HEK293 (cell line): Measurements from ENCODE around the gene ABCC12.

Source experiments
- CTCF ChIA-PET: fragments of 350-600 bp; formaldehyde crosslinking; extraction: SDS; loops from one replicate; lab custom pipeline; 2021; ENCODE audit warnings: antibody characterized with exemption; lab: Yijun Ruan, JAX
- POLR2A ChIA-PET: fragments of 300-600 bp; formaldehyde crosslinking; extraction: SDS; loops from one replicate; lab custom pipeline; 2020; ENCODE audit warnings: antibody characterized with exemption, inconsistent platforms; lab: Yijun Ruan, JAX
- H3K27ac ChIP-seq: fragments of 200-500 bp; sonication (Bioruptor generic); 2 replicates; pipeline ENCODE4 v1.5.1; 2014; ENCODE audit warnings: low read depth, low read length, control low read depth, inconsistent platforms; ENCODE audit errors: extremely low read depth
- H3K36me3 ChIP-seq, 2 experiments: fragments of 200-500 bp in 1 of 2; sonication (Bioruptor generic) in 1 of 2; 1 replicate in 1 of 2; 2 replicates in 1 of 2; pipeline ENCODE4 v1.5.1; 2014 to 2017; ENCODE audit warnings: inconsistent platforms in 2 of 2, low read length in 2 of 2; ENCODE audit not compliant: control insufficient read depth in 2 of 2, insufficient read depth in 1 of 2
- H3K4me1 ChIP-seq: fragments of 200-500 bp; sonication (Bioruptor generic); 2 replicates; pipeline ENCODE4 v1.5.1; 2014; ENCODE audit warnings: mild to moderate bottlenecking, low read length, inconsistent platforms; ENCODE audit not compliant: control insufficient read depth, insufficient read depth
- H3K4me3 ChIP-seq: 2 replicates; pipeline ENCODE4 v1.5.1; 2011; ENCODE audit warnings: low read depth, mild to moderate bottlenecking, control low read depth, low read length, moderate library complexity
- H3K9me3 ChIP-seq: fragments of 200-500 bp; sonication (Bioruptor generic); 2 replicates; pipeline ENCODE4 v1.5.1; 2014; ENCODE audit warnings: low read depth, low read length, inconsistent platforms; ENCODE audit not compliant: control insufficient read depth, insufficient read depth
- GFI1B ChIP-seq: fragments of 450-650 bp; formaldehyde crosslinking; IDR thresholded peaks from 2 replicates; pipeline ENCODE4 v1.5.1; 2016; ENCODE audit warnings: missing biosample characterization, missing genetic modification characterization
- TCF7L2 ChIP-seq: IDR thresholded peaks from 2 replicates; pipeline ENCODE4 v1.6.1; 2011; ENCODE audit warnings: low read depth, mild to moderate bottlenecking, inconsistent platforms, low read length, moderate library complexity, borderline replicate concordance
- ZNF114 ChIP-seq: fragments of 450-650 bp; formaldehyde crosslinking; IDR thresholded peaks from 2 replicates; pipeline ENCODE4 v1.5.0; 2017; ENCODE audit warnings: missing biosample characterization, missing genetic modification characterization
- ZNF133 ChIP-seq: fragments of 450-650 bp; formaldehyde crosslinking; IDR thresholded peaks from 2 replicates; pipeline ENCODE4 v1.5.1; 2016; ENCODE audit warnings: missing biosample characterization, missing genetic modification characterization
- ZNF169 ChIP-seq: fragments of 450-650 bp; formaldehyde crosslinking; IDR thresholded peaks from 2 replicates; pipeline ENCODE4 v1.5.1; 2016; ENCODE audit warnings: missing biosample characterization, missing genetic modification characterization
- ZNF394 ChIP-seq: fragments of 450-650 bp; formaldehyde crosslinking; IDR thresholded peaks from 2 replicates; pipeline ENCODE4 v1.5.1; 2016; ENCODE audit warnings: missing biosample characterization, missing genetic modification characterization, mild to moderate bottlenecking, moderate library complexity, borderline replicate concordance
- ZNF426 ChIP-seq: fragments of 450-650 bp; formaldehyde crosslinking; IDR thresholded peaks from 2 replicates; pipeline ENCODE4 v1.5.1; 2017; ENCODE audit warnings: missing biosample characterization, missing genetic modification characterization, mild to moderate bottlenecking, inconsistent platforms, moderate library complexity
- ZNF561 ChIP-seq: fragments of 450-650 bp; IDR thresholded peaks from 2 replicates; pipeline ENCODE4 v1.5.1; 2018; ENCODE audit warnings: missing biosample characterization, missing genetic modification characterization, borderline replicate concordance
- TF ChIP-seq, protein P1 (sequence below): fragments of 450-650 bp; formaldehyde crosslinking; IDR thresholded peaks from 2 replicates; pipeline ENCODE4 v1.5.1; 2017; ENCODE audit warnings: missing biosample characterization, missing genetic modification characterization
- TF ChIP-seq, protein P2 (sequence below): fragments of 450-650 bp; formaldehyde crosslinking; IDR thresholded peaks from 2 replicates; pipeline ENCODE4 v1.5.1; 2017; ENCODE audit warnings: missing biosample characterization, missing genetic modification characterization

Gene ABCC12

DNA sequence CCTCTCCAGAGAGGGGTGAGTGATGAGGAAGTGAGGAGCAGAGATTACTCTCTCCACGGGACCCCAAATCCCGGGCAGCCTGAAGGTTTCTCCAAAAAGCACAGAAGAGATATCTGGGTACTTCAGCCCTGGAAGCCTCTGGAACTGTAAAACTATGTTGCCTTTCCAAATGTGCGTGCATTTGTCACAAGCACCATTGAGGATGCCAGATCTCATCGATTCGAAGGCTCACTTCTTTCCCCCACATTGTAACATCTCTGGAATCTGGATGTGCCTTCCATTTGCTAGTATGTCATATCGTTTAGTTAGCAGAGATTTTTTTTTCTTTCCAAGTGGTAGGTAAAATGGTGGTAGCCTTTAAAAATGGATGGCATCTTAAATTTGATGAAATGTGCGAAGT is 45.8 kb downstream of the ABCC12 start:
- Histone ChIP-seq H3K4me3 (no peak overlapping the region), H3K36me3 (no peaks in the 10 kb centered on the region), H3K4me1 (no peaks in the 10 kb centered on the region), H3K27ac (no peak overlapping the region), H3K9me3 (no peaks in the 10 kb centered on the region)
- POLR2A ChIA-PET, result no interaction called here
- no peak for TF ChIP-seq ZNF114 (tag by site-specific recombination)
- CTCF ChIA-PET, result no interaction called here

DNA sequence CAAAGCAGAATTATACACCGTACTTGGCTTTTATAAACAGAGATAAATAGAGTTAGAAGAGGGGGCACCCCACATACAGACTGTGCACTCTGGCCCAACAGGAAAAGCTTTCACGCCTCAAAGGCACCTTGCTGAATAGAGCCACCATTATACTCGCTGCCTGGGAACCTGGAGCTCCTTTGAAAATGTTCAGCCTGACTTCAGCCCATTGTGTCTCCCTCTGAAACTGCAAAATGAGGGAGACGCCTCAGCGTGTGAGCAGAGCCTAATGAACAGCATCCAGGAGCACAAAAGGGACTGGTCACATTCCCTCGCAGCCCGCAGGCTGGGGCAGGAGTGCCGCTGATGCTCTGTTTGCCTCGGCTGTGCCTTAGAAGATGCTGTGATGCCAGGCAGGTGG is 46.3 kb downstream of the ABCC12 start:
- no peaks in the 10 kb centered on the region for H3K4me1 ChIP-seq
- POLR2A ChIA-PET, result no interaction called here
- no peak overlapping the region for H3K4me3 ChIP-seq
- no peaks in the 10 kb centered on the region for H3K36me3 ChIP-seq
- CTCF ChIA-PET, result interaction anchor here (0.8 to 1.3 kb wide), 2 partner anchors 48 to 1009 kb away, joined by 3 to 4 read pairs; no protein-coding TSS in a partner anchor
- TF ChIP-seq ZNF169, result no peak
- TF ChIP-seq, protein P1, sequence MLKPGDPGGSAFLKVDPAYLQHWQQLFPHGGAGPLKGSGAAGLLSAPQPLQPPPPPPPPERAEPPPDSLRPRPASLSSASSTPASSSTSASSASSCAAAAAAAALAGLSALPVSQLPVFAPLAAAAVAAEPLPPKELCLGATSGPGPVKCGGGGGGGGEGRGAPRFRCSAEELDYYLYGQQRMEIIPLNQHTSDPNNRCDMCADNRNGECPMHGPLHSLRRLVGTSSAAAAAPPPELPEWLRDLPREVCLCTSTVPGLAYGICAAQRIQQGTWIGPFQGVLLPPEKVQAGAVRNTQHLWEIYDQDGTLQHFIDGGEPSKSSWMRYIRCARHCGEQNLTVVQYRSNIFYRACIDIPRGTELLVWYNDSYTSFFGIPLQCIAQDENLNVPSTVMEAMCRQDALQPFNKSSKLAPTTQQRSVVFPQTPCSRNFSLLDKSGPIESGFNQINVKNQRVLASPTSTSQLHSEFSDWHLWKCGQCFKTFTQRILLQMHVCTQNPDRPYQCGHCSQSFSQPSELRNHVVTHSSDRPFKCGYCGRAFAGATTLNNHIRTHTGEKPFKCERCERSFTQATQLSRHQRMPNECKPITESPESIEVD, result no peak
- TF ChIP-seq ZNF394 (tag by site-specific recombination), result no peak
- no peak for TF ChIP-seq ZNF133 (tag by site-specific recombination)
- no peak for TF ChIP-seq ZNF561 (tag by site-specific recombination)
- no peak for TF ChIP-seq ZNF426
- TF ChIP-seq TCF7L2, result no peak
- no peak overlapping the region for H3K27ac ChIP-seq
- no peaks in the 10 kb centered on the region for H3K9me3 ChIP-seq

DNA sequence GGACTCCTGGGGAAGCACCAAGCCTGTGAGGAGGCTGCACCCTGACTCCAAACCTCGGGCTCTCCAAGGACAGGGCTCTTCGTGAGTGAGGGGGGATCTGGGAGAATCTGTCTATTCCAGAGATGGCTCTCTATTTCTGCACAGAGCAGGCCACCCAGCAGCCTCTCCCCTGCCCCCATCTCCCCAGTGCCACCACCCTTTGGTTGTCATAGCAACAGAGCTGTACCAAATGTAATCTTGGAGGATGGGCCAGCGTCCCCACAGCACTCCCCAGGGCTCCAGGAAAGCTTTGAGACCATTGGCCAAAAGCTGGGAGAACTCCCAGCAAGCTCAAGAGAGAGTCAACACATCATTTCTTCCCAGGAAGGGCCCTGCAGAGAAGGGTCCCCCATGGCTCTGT is 49.3 kb downstream of the ABCC12 start:
- CTCF ChIA-PET, result no interaction called here
- H3K36me3 ChIP-seq, result no peaks in the 10 kb centered on the region
- TF ChIP-seq GFI1B (tag by site-specific recombination), result no peak
- TF ChIP-seq, protein P2, sequence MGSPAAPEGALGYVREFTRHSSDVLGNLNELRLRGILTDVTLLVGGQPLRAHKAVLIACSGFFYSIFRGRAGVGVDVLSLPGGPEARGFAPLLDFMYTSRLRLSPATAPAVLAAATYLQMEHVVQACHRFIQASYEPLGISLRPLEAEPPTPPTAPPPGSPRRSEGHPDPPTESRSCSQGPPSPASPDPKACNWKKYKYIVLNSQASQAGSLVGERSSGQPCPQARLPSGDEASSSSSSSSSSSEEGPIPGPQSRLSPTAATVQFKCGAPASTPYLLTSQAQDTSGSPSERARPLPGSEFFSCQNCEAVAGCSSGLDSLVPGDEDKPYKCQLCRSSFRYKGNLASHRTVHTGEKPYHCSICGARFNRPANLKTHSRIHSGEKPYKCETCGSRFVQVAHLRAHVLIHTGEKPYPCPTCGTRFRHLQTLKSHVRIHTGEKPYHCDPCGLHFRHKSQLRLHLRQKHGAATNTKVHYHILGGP (tag by site-specific recombination), result no peak
- H3K9me3 ChIP-seq, result no peaks in the 10 kb centered on the region
- no peak overlapping the region for H3K27ac ChIP-seq
- H3K4me1 ChIP-seq, result no peaks in the 10 kb centered on the region
- H3K4me3 ChIP-seq, result no peak overlapping the region
- POLR2A ChIA-PET, result interaction anchor here (0.6 kb wide), 1 partner anchor 428 kb away, joined by 3 read pairs; no protein-coding TSS in a partner anchor
